ENCODE results near the gene SNAI3.

GRCh38 chr16:88655733-88656281 lies 30.5 kb downstream of the SNAI3 start:
- TF ChIP-seq CTCF (IDR thresholded peaks at IDR 0.05 in 4 of 5, conservative IDR thresholded peaks at IDR 0.05 in 1 of 5) (no peak), POLR2A (IDR thresholded peaks at IDR 0.05) (no peak)

All from gastrocnemius medialis (tissue), 4 donors.